CD14-positive monocyte (primary cell): ENCODE measurements around the gene COMMD1. TPM values are rescaled to one million over a fixed set of nuclear protein-coding genes. Genes with fewer than 3 reads are reported as not detected.

ENCODE experiments used
- DNase-seq, 3 donors: peaks; one replicate each; pipeline ENCODE4 v3.0.0-alpha.2; 2011 to 2022
- H2AFZ ChIP-seq: 2 replicates; pipeline ENCODE4 v1.6.0; 2012; ENCODE audit warnings: mild to moderate bottlenecking, low read depth, low read length, inconsistent platforms; ENCODE audit not compliant: insufficient read depth, poor library complexity, severe bottlenecking
- H3K27ac ChIP-seq, 2 donors: 1 replicate in 1 of 2; 2 replicates in 1 of 2; pipeline ENCODE4 v1.5.1; 2012 to 2013; ENCODE audit warnings: low read length in 2 of 2, control low read depth in 1 of 2, inconsistent platforms in 1 of 2, low read depth in 1 of 2, mild to moderate bottlenecking in 1 of 2
- H3K27me3 ChIP-seq, 2 donors: one replicate each; pipeline versions ENCODE4 v1.6.0 to v1.6.1; 2011 to 2013; ENCODE audit warnings: low read length in 2 of 2; ENCODE audit not compliant: control insufficient read depth in 2 of 2, insufficient read depth in 2 of 2
- H3K36me3 ChIP-seq, 2 donors: replicated peaks in 1 of 2; 1 replicate in 1 of 2; 2 replicates in 1 of 2; pipeline versions ENCODE4 v1.5.1 to v1.6.1; 2012 to 2013; ENCODE audit warnings: low read length in 2 of 2, control low read depth in 1 of 2, inconsistent platforms in 1 of 2, mild to moderate bottlenecking in 1 of 2; ENCODE audit not compliant: insufficient read depth in 2 of 2, control insufficient read depth in 1 of 2
- H3K4me1 ChIP-seq, 2 donors: 1 replicate in 1 of 2; 2 replicates in 1 of 2; pipeline versions ENCODE4 v1.5.1 to v1.6.1; 2012 to 2013; ENCODE audit warnings: low read length in 2 of 2, control low read depth in 1 of 2, inconsistent platforms in 1 of 2, mild to moderate bottlenecking in 1 of 2, moderate library complexity in 1 of 2; ENCODE audit not compliant: insufficient read depth in 2 of 2, control insufficient read depth in 1 of 2
- H3K4me2 ChIP-seq: replicated peaks from 2 replicates; pipeline ENCODE3; 2012; ENCODE audit warnings: low read length, moderate library complexity, mild to moderate bottlenecking; ENCODE audit not compliant: poor library complexity, severe bottlenecking; ENCODE audit errors: extremely low read depth
- H3K4me3 ChIP-seq, 3 experiments: fragments of 200-600 bp in 1 of 3; sonication (generic) in 1 of 3; replicated peaks in 1 of 3; 1 replicate in 2 of 3; 2 replicates in 1 of 3; pipeline ENCODE4 v1.5.1; 2011 to 2013; ENCODE audit warnings: low read length in 3 of 3, mild to moderate bottlenecking in 3 of 3, control low read depth in 2 of 3, low read depth in 2 of 3, inconsistent platforms in 1 of 3, moderate library complexity in 1 of 3
- H3K79me2 ChIP-seq: 2 replicates; pipeline ENCODE4 v1.6.0; 2012; ENCODE audit warnings: mild to moderate bottlenecking, control low read depth, inconsistent platforms, low read length, moderate library complexity; ENCODE audit not compliant: insufficient read depth
- H3K9ac ChIP-seq: 2 replicates; pipeline ENCODE4 v1.6.0; 2017; ENCODE audit warnings: low read length, mild to moderate bottlenecking; ENCODE audit not compliant: insufficient read depth, poor library complexity, severe bottlenecking
- H3K9me3 ChIP-seq, 2 donors: replicated peaks in 1 of 2; 1 replicate in 1 of 2; 2 replicates in 1 of 2; pipeline versions ENCODE4 v1.5.1 to v1.6.1; 2012 to 2013; ENCODE audit warnings: low read length in 2 of 2, control low read depth in 1 of 2; ENCODE audit not compliant: control insufficient read depth in 1 of 2, insufficient read depth in 1 of 2
- H4K20me1 ChIP-seq: 2 replicates; pipeline ENCODE4 v1.6.0; 2012; ENCODE audit warnings: mild to moderate bottlenecking, low read length, control low read depth, moderate library complexity; ENCODE audit not compliant: insufficient read depth
- H3K27ac Mint-ChIP-seq, 7 donors: one replicate each; pipeline ENCODE4 v1.8.0; 2020; ENCODE audit warnings: mild to moderate bottlenecking in 7 of 7, mixed read lengths in 7 of 7, moderate library complexity in 6 of 7, inconsistent platforms in 2 of 7
- H3K27me3 Mint-ChIP-seq, 3 donors: one replicate each; pipeline ENCODE4 v1.8.0; 2021 to 2022; ENCODE audit warnings: low read depth in 3 of 3, mild to moderate bottlenecking in 3 of 3, mixed read lengths in 3 of 3, moderate library complexity in 3 of 3, inconsistent platforms in 1 of 3
- H3K36me3 Mint-ChIP-seq, 2 donors: one replicate each; pipeline ENCODE4 v1.8.0; 2020; ENCODE audit warnings: mixed read lengths in 2 of 2, inconsistent platforms in 1 of 2, mild to moderate bottlenecking in 1 of 2
- H3K4me1 Mint-ChIP-seq: one replicate; pipeline ENCODE4 v1.8.0; 2020; ENCODE audit warnings: mild to moderate bottlenecking, mixed read lengths
- H3K4me3 Mint-ChIP-seq, 2 donors: one replicate each; pipeline ENCODE4 v1.8.0; 2020; ENCODE audit warnings: mild to moderate bottlenecking in 2 of 2, mixed read lengths in 2 of 2, moderate library complexity in 1 of 2
- H3K9me3 Mint-ChIP-seq, 7 donors: one replicate each; pipeline ENCODE4 v1.8.0; 2020 to 2022; ENCODE audit warnings: mixed read lengths in 7 of 7, mild to moderate bottlenecking in 6 of 7, moderate library complexity in 6 of 7, inconsistent platforms in 2 of 7
- CTCF ChIP-seq: fragments of 200-600 bp; IDR thresholded peaks from one replicate; pipeline ENCODE4 v1.8.0; 2022; ENCODE audit warnings: antibody characterized with exemption, mild to moderate bottlenecking
- WGBS: methylation state at CpG from one replicate; pipeline ENCODE4 v1.1.5; 2013; ENCODE audit warnings: missing lambda C conversion rate; ENCODE audit not compliant: insufficient coverage; 5-methylcytosine and 5-hydroxymethylcytosine counted together
- intact Hi-C, 2 donors: fragments of 100-400 bp; cut with micrococcal nuclease; formaldehyde crosslinking; loops; one replicate each; pipeline versions ENCODE4 v1.15.0 to v1.15.1; 2023
- polyA plus RNA-seq, 3 donors: library from polyadenylated mRNA; depleted of rRNA in 1 of 3; unstranded in 2 of 3; stranded (reverse) in 1 of 3; fragments of 300-500 nt in 2 of 3; fragments of >200 nt in 1 of 3; fragmentation: Illumina TruSeq in 2 of 3; gene quantifications; 1 replicate in 2 of 3; 2 replicates in 1 of 3; pipeline ENCODE4 v1.2.3, GENCODE V29; 2012 to 2021

The COMMD1 gene
- polyA plus RNA-seq, 3 donors = 25.2 to 82.1 (median 70.7) TPM

GRCh38 chr2:62133320-62133823 is 227.9 kb downstream of the COMMD1 start:
- Histone ChIP-seq H3K4me2 (no peak overlapping the region), H3K9me3 (no peaks in the 10 kb centered on the region), H2AFZ (no peak overlapping the region), H3K4me1 (peaks cover 14 to 21% of the 10 kb centered on the region in 2 donors), H3K9ac (no peak overlapping the region), H3K79me2 (no peaks in the 10 kb centered on the region), H3K4me3 (no peak overlapping the region), H3K27me3 (no peaks in the 10 kb centered on the region), H3K27ac (no peak overlapping the region), H4K20me1 (no peaks in the 10 kb centered on the region), H3K36me3 (peaks cover 0 to 12% of the 10 kb centered on the region in 2 donors)
- Mint-ChIP-seq H3K4me1 (peaks cover 28% of the 10 kb centered on the region), H3K27me3 (no peaks in the 10 kb centered on the region), H3K36me3 (peaks cover 10 to 13% of the 10 kb centered on the region in 2 donors), H3K27ac (peak overlapping the region in 1 of 7 donors; percentile 60), H3K9me3 (peaks cover 2 to 7% (median 4%) of the 10 kb centered on the region in 7 donors), H3K4me3 (no peak overlapping the region)
- no CpG with 5 or more reads among the region's 2 CpGs for WGBS
- DNase-seq = no peak
- intact Hi-C loops = no loop called here
- TF ChIP-seq CTCF = no peak

GRCh38 chr2:62136956-62137830 is 231.7 kb downstream of the COMMD1 start:
- Histone ChIP-seq H3K36me3 (peaks cover 0 to 12% of the 10 kb centered on the region in 2 donors), H3K27ac (no peak overlapping the region), H3K79me2 (no peaks in the 10 kb centered on the region), H3K27me3 (no peaks in the 10 kb centered on the region), H3K4me1 (no peaks in the 10 kb centered on the region), H4K20me1 (no peaks in the 10 kb centered on the region), H2AFZ (no peak overlapping the region), H3K9ac (no peak overlapping the region), H3K4me3 (no peak overlapping the region), H3K4me2 (no peak overlapping the region), H3K9me3 (no peaks in the 10 kb centered on the region)
- no peak overlapping the region for H3K4me3 Mint-ChIP-seq
- H3K27ac Mint-ChIP-seq = no peak overlapping the region
- no peak for DNase-seq
- peaks cover 9% of the 10 kb centered on the region for H3K4me1 Mint-ChIP-seq
- TF ChIP-seq CTCF = no peak
- intact Hi-C loops = no loop called here
- peaks cover 13 to 15% of the 10 kb centered on the region in 2 donors for H3K36me3 Mint-ChIP-seq
- peaks cover 0 to 3% (median 1%) of the 10 kb centered on the region in 3 donors for H3K27me3 Mint-ChIP-seq
- no CpG with 5 or more reads among the region's 3 CpGs for WGBS
- H3K9me3 Mint-ChIP-seq = peaks cover 0 to 4% (median 2%) of the 10 kb centered on the region in 7 donors
